Hematopoietic multipotent progenitor cell treated with erythropoietin and hydrocortisone succinate and interleukin-3 and kit ligand, for 17 days (in vitro differentiated cells): ENCODE measurements around the gene ARPC5L.
A peak's percentile ranks its signal among the peaks of the same experiment; 100 is the strongest.
"Not testable (repeated sequence)": the region's sequence is repeated elsewhere in the genome, so short reads cannot be mapped to it uniquely, and the experiment has no call there.

ENCODE experiments used
- DNase-seq: peaks from one replicate; pipeline ENCODE4 v3.0.0-alpha.2; 2015; ENCODE audit warnings: low spot score

ARPC5L gene

GRCh38 chr9:124894035-124894740, 32.3 kb downstream of the ARPC5L start:
- no peak for DNase-seq

- DNase-seq = peak; percentile 19
Measured at GRCh38 chr9:124894741-124895170, 32.8 kb downstream of the ARPC5L start.

- no peak for DNase-seq
Measured at GRCh38 chr9:124897570-124898460, 35.9 kb downstream of the ARPC5L start.

GRCh38 chr9:124899845-124900244, 37.9 kb downstream of the ARPC5L start:
- no peak for DNase-seq

GRCh38 chr9:124906966-124907365, 45.0 kb downstream of the ARPC5L start:
- no peak for DNase-seq

- no peak for DNase-seq
Measured at GRCh38 chr9:124908098-124908497, 46.2 kb downstream of the ARPC5L start.

GRCh38 chr9:124911766-124912165, 49.8 kb downstream of the ARPC5L start:
- DNase-seq = no peak

GRCh38 chr9:124913378-124913777, 51.4 kb downstream of the ARPC5L start:
- no peak for DNase-seq

GRCh38 chr9:124914753-124915405, 52.9 kb downstream of the ARPC5L start:
- no peak for DNase-seq

GRCh38 chr9:124920394-124920793, 58.5 kb downstream of the ARPC5L start:
- DNase-seq = not testable (repeated sequence)
